Measurements from ENCODE around the gene CCDC175. TPM values are rescaled to one million over a fixed set of nuclear protein-coding genes. Genes with fewer than 3 reads are reported as not detected.

Gene CCDC175
- total RNA-seq, 2 experiments from 2014 or later = not detected

DNA sequence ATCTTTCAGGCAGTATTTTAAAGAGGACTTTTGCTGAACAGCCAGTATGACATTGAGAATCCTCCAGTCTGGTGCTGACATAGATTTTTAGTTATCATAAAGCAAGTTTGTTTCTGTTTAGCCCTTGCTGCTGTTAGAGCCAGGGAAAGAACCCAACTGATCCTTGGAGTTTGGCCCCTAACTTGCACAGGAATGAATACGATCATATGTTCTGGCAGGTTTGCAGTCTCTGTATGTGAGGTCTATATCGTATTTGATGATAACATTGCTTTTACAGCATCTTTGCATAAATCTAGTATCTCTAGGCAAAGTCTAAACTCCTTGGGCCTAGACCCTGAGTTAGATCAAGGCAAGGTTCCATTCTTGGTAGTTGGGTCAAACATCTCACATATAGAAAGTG is 4.3 kb upstream of the CCDC175 start:
- CTCF ChIA-PET = interaction anchor here (0.9 kb wide), 1 partner anchor 603 kb away, joined by 3 read pairs; no protein-coding TSS in a partner anchor
- no peak for ATAC-seq
- Mint-ChIP-seq H3K4me1 (peaks cover 9% of the 10 kb centered on the region), H3K27me3 (peaks cover 7% of the 10 kb centered on the region), H3K9me3 (ENCODE audit: low read depth) (no peaks in the 10 kb centered on the region), H3K4me3 (no peak overlapping the region), H3K36me3 (no peaks in the 10 kb centered on the region), H3K27ac (no peak overlapping the region)
- DNase-seq = no peak

DNA sequence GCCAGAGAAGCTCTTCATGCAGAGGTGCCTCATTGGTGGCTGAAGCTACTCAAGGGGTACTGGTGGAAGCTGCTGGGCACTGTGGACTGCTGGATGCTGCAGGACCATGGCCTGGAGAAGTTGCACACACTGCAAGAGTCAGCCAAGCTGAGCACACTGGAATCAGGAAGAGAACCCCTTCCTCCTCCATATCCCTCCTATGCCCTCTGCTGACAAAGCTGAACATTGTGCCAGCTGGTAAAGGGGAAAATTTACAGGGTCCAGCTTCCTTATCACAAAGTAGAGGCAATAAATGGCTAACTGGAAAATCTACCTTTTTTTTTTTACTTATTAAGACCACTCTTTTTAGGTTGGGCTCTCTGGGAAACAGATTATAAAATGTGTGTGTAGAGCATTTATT is 6.5 kb downstream of the CCDC175 start:
- H3K36me3 Mint-ChIP-seq = no peaks in the 10 kb centered on the region
- no peak overlapping the region for H3K4me3 Mint-ChIP-seq
- DNase-seq (no peak), ATAC-seq (no peak)
- peaks cover 38% of the 10 kb centered on the region for H3K27me3 Mint-ChIP-seq
- H3K9me3 Mint-ChIP-seq (ENCODE audit: low read depth) = no peaks in the 10 kb centered on the region
- H3K27ac Mint-ChIP-seq = no peak overlapping the region
- H3K4me1 Mint-ChIP-seq = no peaks in the 10 kb centered on the region
- CTCF ChIA-PET = interaction anchor here (0.8 to 1.3 kb wide), 3 partner anchors 8 to 57 kb away, joined by 3 read pairs; no protein-coding TSS in a partner anchor

DNA sequence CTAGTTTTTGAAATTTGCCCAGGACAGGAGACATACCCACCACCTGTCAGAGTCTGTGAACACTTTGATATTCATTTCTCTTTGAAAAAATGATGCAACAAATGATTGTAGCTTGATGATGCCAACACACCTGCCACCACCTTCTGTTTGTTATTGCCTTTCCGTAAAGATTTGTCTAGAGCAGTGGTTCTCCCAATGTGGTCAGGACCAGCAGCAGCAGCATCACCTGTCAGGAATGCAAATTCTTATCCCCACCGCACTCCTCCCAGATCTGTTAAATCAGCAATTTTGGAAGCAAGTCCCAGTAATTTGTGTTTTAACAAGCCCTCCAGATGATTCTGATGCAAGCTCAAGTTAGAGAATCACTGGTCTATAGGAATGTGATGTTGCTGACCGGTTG is 9.9 kb downstream of the CCDC175 start:
- Mint-ChIP-seq H3K27me3 (peaks cover 38% of the 10 kb centered on the region), H3K27ac (no peak overlapping the region), H3K36me3 (no peaks in the 10 kb centered on the region), H3K4me1 (no peaks in the 10 kb centered on the region), H3K9me3 (ENCODE audit: low read depth) (no peaks in the 10 kb centered on the region), H3K4me3 (no peak overlapping the region)
- CTCF ChIA-PET = interaction anchor here (3.0 kb wide), 1 partner anchor 10 kb away, joined by 13 read pairs; the partner anchor contains the start of gene CCDC175
- ATAC-seq (no peak), DNase-seq (no peak)

DNA sequence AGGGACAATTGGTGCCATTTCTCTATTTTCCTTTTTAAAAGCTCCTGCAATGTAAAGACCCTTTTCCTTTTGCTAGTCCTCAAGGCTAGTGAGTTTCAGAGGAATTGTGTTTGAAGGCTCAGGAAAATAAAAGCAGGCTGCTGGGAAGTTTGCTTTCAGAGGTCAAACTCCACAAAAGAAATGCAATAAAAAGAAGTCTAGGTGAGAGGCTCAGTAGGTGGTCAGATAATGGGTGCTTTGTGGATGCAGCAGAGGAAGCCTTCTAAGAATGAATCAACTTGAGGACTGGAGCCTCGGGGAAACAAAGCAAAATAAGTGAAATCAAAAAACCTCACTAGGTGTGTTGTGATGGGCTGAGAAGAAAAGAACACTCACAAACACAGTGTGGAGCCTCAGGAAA is 10.3 kb downstream of the CCDC175 start:
- H3K36me3 Mint-ChIP-seq = no peaks in the 10 kb centered on the region
- no peak overlapping the region for H3K4me3 Mint-ChIP-seq
- CTCF ChIA-PET = interaction anchor here (3.0 kb wide), 1 partner anchor 10 kb away, joined by 13 read pairs; the partner anchor contains the start of gene CCDC175
- no peaks in the 10 kb centered on the region for H3K4me1 Mint-ChIP-seq
- DNase-seq (no peak), ATAC-seq (no peak)
- no peaks in the 10 kb centered on the region for H3K9me3 Mint-ChIP-seq (ENCODE audit: low read depth)
- no peak overlapping the region for H3K27ac Mint-ChIP-seq
- H3K27me3 Mint-ChIP-seq = peaks cover 34% of the 10 kb centered on the region

DNA sequence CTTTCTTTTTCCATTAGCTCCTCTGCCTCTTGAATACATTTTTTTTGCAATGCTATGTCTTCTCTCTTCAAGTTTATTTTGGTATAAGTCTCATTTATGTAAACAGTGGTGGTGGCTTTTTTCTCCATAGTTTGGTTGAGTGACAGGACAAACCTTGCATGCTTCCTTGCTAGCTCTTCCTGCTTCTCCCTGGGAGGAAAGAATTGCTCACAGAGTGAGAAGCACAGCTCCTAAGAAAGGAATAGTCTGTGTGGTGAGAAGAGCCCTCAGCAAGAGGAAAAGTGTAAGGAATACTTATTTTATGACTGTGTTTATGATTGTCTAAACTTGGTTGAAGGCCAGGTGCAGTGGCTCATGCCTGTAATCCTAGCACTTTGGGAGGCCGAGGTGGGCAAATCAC is 11.5 kb downstream of the CCDC175 start:
- H3K36me3 Mint-ChIP-seq = no peaks in the 10 kb centered on the region
- H3K27ac Mint-ChIP-seq = no peak overlapping the region
- DNase-seq = no peak
- CTCF ChIA-PET = no interaction called here
- no peaks in the 10 kb centered on the region for H3K4me1 Mint-ChIP-seq
- peaks cover 36% of the 10 kb centered on the region for H3K27me3 Mint-ChIP-seq
- H3K9me3 Mint-ChIP-seq (ENCODE audit: low read depth) = no peaks in the 10 kb centered on the region
- H3K4me3 Mint-ChIP-seq = no peak overlapping the region
- no peak for ATAC-seq

DNA sequence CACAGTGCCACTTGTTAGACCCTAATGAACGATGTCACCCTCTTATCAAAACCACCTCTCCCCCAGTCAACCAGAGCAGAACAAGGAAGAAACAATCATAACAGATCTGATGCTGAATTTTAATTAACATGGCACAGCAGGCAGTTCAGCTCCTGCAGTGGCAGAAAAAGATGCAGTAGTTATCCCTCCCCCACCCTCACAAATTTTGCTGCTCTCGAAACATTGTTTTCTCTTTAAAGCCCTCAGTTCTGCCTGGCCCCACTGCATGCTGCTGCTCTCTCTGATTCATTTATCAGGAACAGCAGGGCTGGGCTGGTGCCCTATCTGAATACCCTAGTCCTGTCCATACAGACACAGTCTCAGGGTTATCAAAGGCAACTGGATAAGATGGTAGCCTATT is 12.2 kb downstream of the CCDC175 start:
- no peaks in the 10 kb centered on the region for H3K4me1 Mint-ChIP-seq
- CTCF ChIA-PET = no interaction called here
- no peak for DNase-seq
- H3K27ac Mint-ChIP-seq = no peak overlapping the region
- H3K9me3 Mint-ChIP-seq (ENCODE audit: low read depth) = no peaks in the 10 kb centered on the region
- no peak for ATAC-seq
- H3K36me3 Mint-ChIP-seq = no peaks in the 10 kb centered on the region
- H3K4me3 Mint-ChIP-seq = no peak overlapping the region
- H3K27me3 Mint-ChIP-seq = peaks cover 36% of the 10 kb centered on the region

DNA sequence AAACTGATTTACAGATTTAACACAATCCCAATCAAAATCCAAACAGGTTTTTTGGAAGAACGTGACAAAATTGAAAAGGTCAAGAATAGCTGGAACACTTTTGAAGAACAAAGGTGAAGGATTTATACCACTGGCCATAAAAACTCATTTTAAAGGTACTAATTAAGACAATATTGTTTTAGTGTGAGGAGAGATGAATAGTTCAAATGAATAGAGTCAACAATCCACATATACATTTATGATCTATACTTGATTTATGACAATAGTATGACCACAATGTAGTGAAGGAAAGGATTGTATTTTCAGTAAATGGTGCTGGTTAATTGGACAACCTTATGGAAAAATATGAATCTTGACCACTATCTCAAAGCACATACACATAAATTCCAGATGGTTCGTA is 29.3 kb downstream of the CCDC175 start:
- H3K36me3 Mint-ChIP-seq = no peaks in the 10 kb centered on the region
- no peak overlapping the region for H3K4me3 Mint-ChIP-seq
- CTCF ChIA-PET = no interaction called here
- DNase-seq (no peak), ATAC-seq (no peak)
- H3K27ac Mint-ChIP-seq = no peak overlapping the region
- no peaks in the 10 kb centered on the region for H3K4me1 Mint-ChIP-seq
- H3K9me3 Mint-ChIP-seq (ENCODE audit: low read depth) = no peaks in the 10 kb centered on the region
- peaks cover 9% of the 10 kb centered on the region for H3K27me3 Mint-ChIP-seq

DNA sequence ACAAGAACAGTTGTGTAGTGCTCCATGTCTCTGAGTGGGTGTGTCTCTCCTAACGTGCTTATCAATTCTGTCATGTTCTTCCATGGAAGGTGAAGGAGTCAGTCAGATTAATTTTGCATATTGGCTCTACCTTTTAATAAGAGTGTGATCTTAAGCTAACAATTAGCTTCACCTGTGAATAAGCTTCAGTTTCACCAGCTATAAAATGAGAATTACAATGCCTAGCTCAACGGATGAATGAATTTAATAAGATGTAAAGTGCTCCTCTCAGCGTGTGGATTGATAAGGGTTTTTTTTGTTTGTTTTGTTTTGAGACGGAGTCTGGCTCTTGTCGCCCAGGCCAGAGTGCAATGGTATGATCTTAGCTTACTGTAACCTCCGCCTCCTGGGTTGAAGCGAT is 32.7 kb downstream of the CCDC175 start:
- no peak overlapping the region for H3K27ac Mint-ChIP-seq
- CTCF ChIA-PET = interaction anchor here (1.1 kb wide), 1 partner anchor 421 kb away, joined by 3 read pairs; no protein-coding TSS in a partner anchor
- no peak for DNase-seq
- ATAC-seq = no peak
- no peaks in the 10 kb centered on the region for H3K36me3 Mint-ChIP-seq
- peaks cover 8% of the 10 kb centered on the region for H3K27me3 Mint-ChIP-seq
- no peaks in the 10 kb centered on the region for H3K4me1 Mint-ChIP-seq
- H3K4me3 Mint-ChIP-seq = no peak overlapping the region
- no peaks in the 10 kb centered on the region for H3K9me3 Mint-ChIP-seq (ENCODE audit: low read depth)

DNA sequence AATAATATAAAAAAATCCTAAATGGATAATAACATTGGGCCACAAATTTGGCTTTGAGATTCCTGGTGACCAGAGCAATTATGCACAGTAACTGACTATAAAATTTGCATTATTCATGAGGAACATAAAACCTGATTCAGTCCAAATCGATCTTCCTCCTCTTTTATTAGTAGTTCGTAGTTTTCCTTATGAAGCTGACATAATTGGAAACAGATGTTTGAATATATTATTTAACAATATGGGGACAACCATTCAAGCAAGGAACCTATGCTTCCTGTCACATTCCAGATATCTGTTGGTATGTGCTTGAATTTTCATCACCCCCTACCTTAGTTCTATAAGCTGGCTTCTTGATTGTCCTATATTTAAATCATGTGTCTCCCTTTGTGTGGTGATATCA is 34.9 kb downstream of the CCDC175 start:
- H3K27ac Mint-ChIP-seq = no peak overlapping the region
- DNase-seq (no peak), ATAC-seq (no peak)
- CTCF ChIA-PET = no interaction called here
- H3K27me3 Mint-ChIP-seq = peaks cover 7% of the 10 kb centered on the region
- no peaks in the 10 kb centered on the region for H3K9me3 Mint-ChIP-seq (ENCODE audit: low read depth)
- no peaks in the 10 kb centered on the region for H3K4me1 Mint-ChIP-seq
- no peaks in the 10 kb centered on the region for H3K36me3 Mint-ChIP-seq
- no peak overlapping the region for H3K4me3 Mint-ChIP-seq

DNA sequence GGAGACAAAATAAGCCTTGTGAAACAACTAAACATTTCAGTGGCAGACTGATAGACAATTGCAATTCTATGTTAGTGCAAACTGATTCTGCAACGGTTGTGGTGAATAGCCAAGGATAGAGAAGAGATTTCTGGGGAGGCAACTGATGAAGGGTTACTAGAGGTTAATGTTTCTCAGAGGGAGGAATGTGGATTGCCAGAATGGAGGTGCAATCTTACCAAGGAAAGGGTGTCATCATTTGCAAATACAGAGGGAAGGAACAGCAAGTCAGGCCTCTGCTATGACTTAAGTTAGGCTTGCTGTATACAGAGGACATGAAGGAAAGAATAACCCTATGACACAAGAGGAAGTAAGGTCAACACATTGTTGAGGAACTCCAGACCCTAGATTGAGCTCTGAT is 35.8 kb downstream of the CCDC175 start:
- H3K36me3 Mint-ChIP-seq = no peaks in the 10 kb centered on the region
- CTCF ChIA-PET = interaction anchor here (0.7 kb wide), 1 partner anchor 410 kb away, joined by 4 read pairs; no protein-coding TSS in a partner anchor

DNA sequence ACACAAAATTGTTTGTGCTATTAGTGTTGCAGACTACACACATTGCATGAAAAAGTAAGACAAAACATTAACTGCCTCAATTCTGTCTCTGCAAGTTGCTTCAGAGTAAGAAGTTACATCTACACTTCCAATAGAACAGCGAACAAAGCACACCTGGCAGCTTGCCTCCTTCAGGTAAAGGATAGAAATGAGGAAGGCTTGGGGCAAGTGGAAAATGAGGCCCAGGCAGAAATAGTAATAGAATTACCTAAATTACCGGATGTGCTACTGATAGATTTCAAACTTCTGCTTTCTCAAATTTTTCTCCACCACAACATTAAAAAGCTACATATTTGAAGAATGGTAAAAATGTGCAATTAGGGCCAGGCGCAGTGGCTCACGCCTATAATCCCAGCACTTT is 37.7 kb downstream of the CCDC175 start:
- DNase-seq (no peak), ATAC-seq (no peak)
- Mint-ChIP-seq H3K27ac (no peak overlapping the region), H3K4me3 (no peak overlapping the region), H3K9me3 (ENCODE audit: low read depth) (no peaks in the 10 kb centered on the region), H3K27me3 (peaks cover 8% of the 10 kb centered on the region), H3K4me1 (no peaks in the 10 kb centered on the region), H3K36me3 (no peaks in the 10 kb centered on the region)
- CTCF ChIA-PET = no interaction called here

More for the DNA sequence above, 35.8 kb downstream of the CCDC175 start:
- Mint-ChIP-seq H3K4me1 (no peaks in the 10 kb centered on the region), H3K4me3 (no peak overlapping the region), H3K27ac (no peak overlapping the region), H3K9me3 (ENCODE audit: low read depth) (no peaks in the 10 kb centered on the region), H3K27me3 (peaks cover 6% of the 10 kb centered on the region)
- ATAC-seq (no peak), DNase-seq (no peak)

DNA sequence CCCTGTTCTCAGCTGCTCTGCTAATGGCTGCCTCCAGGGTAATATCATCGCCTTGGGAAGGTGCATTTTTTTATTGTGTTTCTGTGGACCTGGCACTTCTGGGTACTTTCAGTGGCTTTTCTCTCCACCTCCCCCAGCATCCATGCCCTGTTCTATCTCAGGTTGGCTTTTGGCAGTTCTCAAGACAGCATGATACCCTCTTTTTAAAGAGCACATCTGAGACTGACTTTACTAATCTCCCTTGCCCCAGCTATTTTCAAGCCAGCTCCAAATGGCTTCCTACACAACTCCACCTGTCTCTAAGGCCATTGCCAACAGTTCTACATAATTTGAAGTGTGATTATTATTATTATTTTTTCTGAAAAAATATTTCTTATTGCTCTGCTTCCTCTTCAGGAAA is 39.1 kb downstream of the CCDC175 start:
- H3K36me3 Mint-ChIP-seq = no peaks in the 10 kb centered on the region
- H3K27me3 Mint-ChIP-seq = peaks cover 5% of the 10 kb centered on the region

DNA sequence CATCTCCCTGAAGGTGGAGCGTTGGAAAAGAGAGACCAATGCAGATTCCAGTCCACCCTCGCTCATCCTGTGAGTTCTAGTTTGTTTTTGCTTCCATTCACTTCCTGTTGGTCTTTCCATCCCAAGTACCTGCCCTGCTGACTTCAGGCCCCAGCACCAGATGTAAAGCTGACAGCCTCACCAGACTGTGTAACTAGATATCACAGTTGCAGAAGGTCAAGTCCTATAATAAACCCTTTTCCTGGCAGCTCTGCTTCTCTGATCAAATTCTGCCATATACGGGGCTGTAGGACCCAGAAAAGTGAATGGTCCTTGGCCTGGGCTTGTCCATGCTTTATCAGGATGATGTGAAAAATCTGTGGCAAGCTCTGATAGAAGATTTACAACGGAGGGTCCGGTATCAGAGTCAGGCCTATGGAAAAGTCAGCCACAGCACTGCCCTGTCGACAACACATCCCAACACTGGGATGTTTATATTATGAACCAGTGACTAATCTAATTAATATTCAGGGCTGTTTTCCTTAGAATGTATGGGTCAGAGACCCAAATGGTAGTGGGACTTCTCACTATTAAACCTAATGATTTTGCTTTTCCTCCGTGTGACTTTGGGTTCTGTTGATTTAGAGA is 42.1 kb downstream of the CCDC175 start:
- H3K27me3 Mint-ChIP-seq = peaks cover 7% of the 10 kb centered on the region
- H3K4me3 Mint-ChIP-seq = no peak overlapping the region
- no peaks in the 10 kb centered on the region for H3K4me1 Mint-ChIP-seq
- CTCF ChIA-PET = interaction anchor here (0.6 kb wide), 1 partner anchor 40 kb away, joined by 3 read pairs; no protein-coding TSS in a partner anchor
- ATAC-seq (no peak), DNase-seq (no peak)
- H3K9me3 Mint-ChIP-seq (ENCODE audit: low read depth) = no peaks in the 10 kb centered on the region
- no peak overlapping the region for H3K27ac Mint-ChIP-seq
- no peaks in the 10 kb centered on the region for H3K36me3 Mint-ChIP-seq

More for the DNA sequence above, 39.1 kb downstream of the CCDC175 start:
- no peak overlapping the region for H3K4me3 Mint-ChIP-seq
- CTCF ChIA-PET = no interaction called here
- H3K9me3 Mint-ChIP-seq (ENCODE audit: low read depth) = no peaks in the 10 kb centered on the region
- ATAC-seq (no peak), DNase-seq (no peak)
- H3K27ac Mint-ChIP-seq = no peak overlapping the region
- H3K4me1 Mint-ChIP-seq = no peaks in the 10 kb centered on the region

DNA sequence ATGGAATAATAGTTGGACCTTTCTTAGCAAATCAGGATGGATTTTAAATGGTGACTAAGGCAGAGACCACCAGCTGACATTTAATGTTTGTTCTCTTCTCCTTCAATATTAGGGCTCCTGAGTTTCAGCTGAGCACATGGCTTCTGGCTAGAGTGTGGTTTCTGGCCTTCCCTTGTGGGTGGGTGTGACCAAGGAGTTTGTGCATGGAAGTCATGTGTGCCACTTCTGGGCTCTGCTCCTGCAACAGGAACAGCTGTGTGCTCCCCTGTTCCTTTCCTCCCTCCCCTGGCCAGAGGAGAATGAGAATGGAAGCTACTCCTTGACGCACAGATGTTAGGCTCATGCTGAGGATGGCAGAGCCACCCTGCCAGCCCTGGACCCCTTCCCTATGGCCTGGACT is 44.2 kb downstream of the CCDC175 start:
- DNase-seq (no peak), ATAC-seq (no peak)
- no peaks in the 10 kb centered on the region for H3K4me1 Mint-ChIP-seq
- no peak overlapping the region for H3K4me3 Mint-ChIP-seq
- CTCF ChIA-PET = no interaction called here
- H3K9me3 Mint-ChIP-seq (ENCODE audit: low read depth) = no peaks in the 10 kb centered on the region
- H3K27me3 Mint-ChIP-seq = peaks cover 9% of the 10 kb centered on the region
- no peaks in the 10 kb centered on the region for H3K36me3 Mint-ChIP-seq
- no peak overlapping the region for H3K27ac Mint-ChIP-seq
